Mammary epithelial cell (primary cell): ENCODE results near the gene PSMB4.

ENCODE experiments used
- EZH2 ChIP-seq: IDR thresholded peaks from 2 replicates; pipeline ENCODE4 v1.6.1; 2012; ENCODE audit warnings: low read length, inconsistent platforms, borderline replicate concordance
- TF ChIP-seq, protein P1 (sequence below), 2 donors: IDR thresholded peaks in 1 of 2; conservative IDR thresholded peaks in 1 of 2; 2 replicates each; pipeline ENCODE4 v1.5.1; 2011 to 2012; ENCODE audit warnings: inconsistent platforms in 2 of 2, low read length in 2 of 2, mild to moderate bottlenecking in 2 of 2, control low read depth in 1 of 2, low read depth in 1 of 2; ENCODE audit not compliant: insufficient read depth in 1 of 2; ENCODE audit errors: extremely low read depth in 1 of 2

DNA sequence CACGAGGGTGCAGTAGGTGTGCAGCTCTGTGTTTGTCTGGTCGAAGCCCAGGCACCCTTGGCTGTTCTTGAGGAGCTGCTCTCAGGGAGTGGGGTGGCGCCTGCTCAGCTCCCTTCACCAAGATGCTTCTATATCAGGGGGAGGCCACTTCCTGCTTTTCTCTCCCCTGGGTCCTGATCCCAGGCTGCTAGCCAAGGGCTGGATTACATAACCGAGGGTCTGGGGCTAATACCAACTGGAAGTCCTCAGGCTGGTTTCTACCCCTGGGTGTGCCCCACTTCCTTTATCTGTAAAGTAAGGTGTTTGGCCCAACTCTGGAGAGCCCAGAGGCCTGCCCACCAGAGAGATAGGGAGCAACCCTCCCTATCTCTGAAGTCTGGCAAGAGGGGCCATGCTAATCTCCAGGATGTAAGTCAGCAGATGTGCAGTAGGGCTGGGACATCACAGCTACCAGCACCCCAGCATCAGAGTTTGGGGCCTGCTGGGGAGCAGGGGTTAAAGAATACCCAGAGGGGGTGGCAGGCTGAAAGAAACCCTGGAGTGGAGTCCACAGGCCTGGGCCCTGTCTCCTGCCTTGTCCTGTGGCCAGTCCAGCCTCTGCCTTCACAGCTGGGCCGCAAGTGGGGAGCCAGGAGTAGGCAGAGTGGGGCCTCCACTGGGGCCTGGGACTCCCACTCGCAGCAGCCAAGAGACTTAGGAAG is 29.0 kb upstream of the PSMB4 start:
- TF ChIP-seq, protein P1, sequence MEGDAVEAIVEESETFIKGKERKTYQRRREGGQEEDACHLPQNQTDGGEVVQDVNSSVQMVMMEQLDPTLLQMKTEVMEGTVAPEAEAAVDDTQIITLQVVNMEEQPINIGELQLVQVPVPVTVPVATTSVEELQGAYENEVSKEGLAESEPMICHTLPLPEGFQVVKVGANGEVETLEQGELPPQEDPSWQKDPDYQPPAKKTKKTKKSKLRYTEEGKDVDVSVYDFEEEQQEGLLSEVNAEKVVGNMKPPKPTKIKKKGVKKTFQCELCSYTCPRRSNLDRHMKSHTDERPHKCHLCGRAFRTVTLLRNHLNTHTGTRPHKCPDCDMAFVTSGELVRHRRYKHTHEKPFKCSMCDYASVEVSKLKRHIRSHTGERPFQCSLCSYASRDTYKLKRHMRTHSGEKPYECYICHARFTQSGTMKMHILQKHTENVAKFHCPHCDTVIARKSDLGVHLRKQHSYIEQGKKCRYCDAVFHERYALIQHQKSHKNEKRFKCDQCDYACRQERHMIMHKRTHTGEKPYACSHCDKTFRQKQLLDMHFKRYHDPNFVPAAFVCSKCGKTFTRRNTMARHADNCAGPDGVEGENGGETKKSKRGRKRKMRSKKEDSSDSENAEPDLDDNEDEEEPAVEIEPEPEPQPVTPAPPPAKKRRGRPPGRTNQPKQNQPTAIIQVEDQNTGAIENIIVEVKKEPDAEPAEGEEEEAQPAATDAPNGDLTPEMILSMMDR (conservative IDR thresholded peaks at IDR 0.05 in 1 of 2, IDR thresholded peaks at IDR 0.05 in 1 of 2; ENCODE audit: extremely low read depth in 1 of 2, insufficient read depth in 1 of 2, low read depth in 1 of 2, low read length in 2 of 2) = no peak
- TF ChIP-seq EZH2 = no peak
